Measurements from ENCODE around the gene RNF11.

RNF11 gene, protein sequence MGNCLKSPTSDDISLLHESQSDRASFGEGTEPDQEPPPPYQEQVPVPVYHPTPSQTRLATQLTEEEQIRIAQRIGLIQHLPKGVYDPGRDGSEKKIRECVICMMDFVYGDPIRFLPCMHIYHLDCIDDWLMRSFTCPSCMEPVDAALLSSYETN

GRCh38 chr1:51235673-51236530 lies at the start of gene RNF11:
TSS of gene RNF11 (plus strand) at chr1:51236273. CDS start at chr1:51236757, 484 bp downstream.
- peaks cover 13% of the 10 kb centered on the region for H3F3A ChIP-seq (ENCODE audit: insufficient read depth)
- peak within 1 kb of the TSS; percentile 90 for H3K4me2 ChIP-seq (ENCODE audit: low read depth, low read length, poor library complexity, severe bottlenecking)
- H3K9me2 ChIP-seq (replicated peaks; ENCODE audit: insufficient read depth, low read length): no peaks in the 10 kb centered on the region
- no peak within 1 kb of the TSS for H3K27ac ChIP-seq (ENCODE audit: low read depth, low read length)
- peaks cover 3% of the 10 kb centered on the region; the same call in 1 of the 2 replicates for H3K27me3 ChIP-seq (ENCODE audit: low read length)
- peak within 1 kb of the TSS; percentile 61 for H3K9ac ChIP-seq (ENCODE audit: low read length)
- peak within 1 kb of the TSS; percentile 77 for H3K4me3 ChIP-seq (ENCODE audit: insufficient read depth, low read length, poor library complexity, severe bottlenecking)
- H2AFZ ChIP-seq (ENCODE audit: low read depth, low read length, severe bottlenecking): peak within 1 kb of the TSS; percentile 95
- H4K20me1 ChIP-seq (ENCODE audit: low read depth, low read length): peaks cover 18% of the 10 kb centered on the region; the same call in 1 of the 2 replicates
- H3K36me3 ChIP-seq (ENCODE audit: low read length): no peaks in the 10 kb centered on the region
- no peaks in the 10 kb centered on the region for H3K79me2 ChIP-seq (ENCODE audit: insufficient read depth, low read length)
- TF ChIP-seq EZH2phosphoT487 (conservative IDR thresholded peaks at IDR 0.05; ENCODE audit: low read length): no peak
- no peak for TF ChIP-seq CTCF (IDR thresholded peaks at IDR 0.05; ENCODE audit: insufficient read depth, low read length, poor library complexity, severe bottlenecking)
- H3K9me3 ChIP-seq (ENCODE audit: insufficient read depth, low read length): no peaks in the 10 kb centered on the region

DNA sequence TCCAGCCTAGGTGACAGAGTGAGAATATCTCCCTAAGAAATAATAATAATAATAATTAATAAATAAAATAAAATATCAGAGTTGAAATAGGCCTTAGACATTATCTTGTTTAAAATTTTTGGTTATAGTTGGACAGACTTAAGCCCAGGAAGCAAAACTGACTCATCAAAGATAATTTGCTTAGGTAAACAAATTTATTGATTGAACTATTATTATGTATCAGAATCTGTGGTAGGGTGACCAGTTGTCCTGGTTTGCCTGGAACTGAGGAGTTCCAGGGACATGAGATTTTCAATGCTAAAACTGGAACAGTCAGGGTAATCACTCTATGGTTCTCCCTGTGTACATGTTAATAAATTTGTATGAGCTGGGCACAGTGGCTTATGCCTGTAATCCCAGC lies 47.8 kb upstream of the RNF11 start:
- no peak overlapping the region for H3K9ac ChIP-seq (ENCODE audit: low read length)
- H2AFZ ChIP-seq (ENCODE audit: low read depth, low read length, severe bottlenecking): no peak overlapping the region
- no peaks in the 10 kb centered on the region for H3K79me2 ChIP-seq (ENCODE audit: insufficient read depth, low read length)
- H4K20me1 ChIP-seq (ENCODE audit: low read depth, low read length): no peaks in the 10 kb centered on the region
- no peak overlapping the region for H3K27ac ChIP-seq (ENCODE audit: low read depth, low read length)
- H3K4me3 ChIP-seq (ENCODE audit: insufficient read depth, low read length, poor library complexity, severe bottlenecking): no peak overlapping the region
- TF ChIP-seq CTCF (IDR thresholded peaks at IDR 0.05; ENCODE audit: insufficient read depth, low read length, poor library complexity, severe bottlenecking) (no peak), EZH2phosphoT487 (conservative IDR thresholded peaks at IDR 0.05; ENCODE audit: low read length) (no peak)
- no peaks in the 10 kb centered on the region for H3K36me3 ChIP-seq (ENCODE audit: low read length)
- H3K9me3 ChIP-seq (ENCODE audit: insufficient read depth, low read length): no peaks in the 10 kb centered on the region
- no peak overlapping the region for H3K4me2 ChIP-seq (ENCODE audit: low read depth, low read length, poor library complexity, severe bottlenecking)
- H3K27me3 ChIP-seq (ENCODE audit: low read length): no peaks in the 10 kb centered on the region
- H3K9me2 ChIP-seq (replicated peaks; ENCODE audit: insufficient read depth, low read length): no peaks in the 10 kb centered on the region
- H3F3A ChIP-seq (ENCODE audit: insufficient read depth): no peaks in the 10 kb centered on the region

GRCh38 chr1:51189421-51190073 lies 46.5 kb upstream of the RNF11 start:
- no peaks in the 10 kb centered on the region for H3K27me3 ChIP-seq (ENCODE audit: low read length)
- no peaks in the 10 kb centered on the region for H3K9me3 ChIP-seq (ENCODE audit: insufficient read depth, low read length)
- no peak overlapping the region for H3K4me2 ChIP-seq (ENCODE audit: low read depth, low read length, poor library complexity, severe bottlenecking)
- H3K36me3 ChIP-seq (ENCODE audit: low read length): no peaks in the 10 kb centered on the region
- H3K27ac ChIP-seq (ENCODE audit: low read depth, low read length): no peak overlapping the region
- TF ChIP-seq EZH2phosphoT487 (conservative IDR thresholded peaks at IDR 0.05; ENCODE audit: low read length) (no peak), CTCF (IDR thresholded peaks at IDR 0.05; ENCODE audit: insufficient read depth, low read length, poor library complexity, severe bottlenecking) (peak; percentile 97)
- H3F3A ChIP-seq (ENCODE audit: insufficient read depth): no peaks in the 10 kb centered on the region
- H3K4me3 ChIP-seq (ENCODE audit: insufficient read depth, low read length, poor library complexity, severe bottlenecking): no peak overlapping the region
- H2AFZ ChIP-seq (ENCODE audit: low read depth, low read length, severe bottlenecking): no peak overlapping the region
- no peak overlapping the region for H3K9ac ChIP-seq (ENCODE audit: low read length)
- no peaks in the 10 kb centered on the region for H4K20me1 ChIP-seq (ENCODE audit: low read depth, low read length)
- H3K79me2 ChIP-seq (ENCODE audit: insufficient read depth, low read length): no peaks in the 10 kb centered on the region
- no peaks in the 10 kb centered on the region for H3K9me2 ChIP-seq (replicated peaks; ENCODE audit: insufficient read depth, low read length)
